Effector CD8-positive, alpha-beta T cell (primary cell): ENCODE data around the gene VAT1.
"Not testable (repeated sequence)": the region's sequence is repeated elsewhere in the genome, so short reads cannot be mapped to it uniquely, and the experiment has no call there.

ENCODE experiments used
- DNase-seq: peaks from one replicate; lab custom pipeline; 2025; lab: John Stamatoyannopoulos, UW

VAT1 gene

DNA sequence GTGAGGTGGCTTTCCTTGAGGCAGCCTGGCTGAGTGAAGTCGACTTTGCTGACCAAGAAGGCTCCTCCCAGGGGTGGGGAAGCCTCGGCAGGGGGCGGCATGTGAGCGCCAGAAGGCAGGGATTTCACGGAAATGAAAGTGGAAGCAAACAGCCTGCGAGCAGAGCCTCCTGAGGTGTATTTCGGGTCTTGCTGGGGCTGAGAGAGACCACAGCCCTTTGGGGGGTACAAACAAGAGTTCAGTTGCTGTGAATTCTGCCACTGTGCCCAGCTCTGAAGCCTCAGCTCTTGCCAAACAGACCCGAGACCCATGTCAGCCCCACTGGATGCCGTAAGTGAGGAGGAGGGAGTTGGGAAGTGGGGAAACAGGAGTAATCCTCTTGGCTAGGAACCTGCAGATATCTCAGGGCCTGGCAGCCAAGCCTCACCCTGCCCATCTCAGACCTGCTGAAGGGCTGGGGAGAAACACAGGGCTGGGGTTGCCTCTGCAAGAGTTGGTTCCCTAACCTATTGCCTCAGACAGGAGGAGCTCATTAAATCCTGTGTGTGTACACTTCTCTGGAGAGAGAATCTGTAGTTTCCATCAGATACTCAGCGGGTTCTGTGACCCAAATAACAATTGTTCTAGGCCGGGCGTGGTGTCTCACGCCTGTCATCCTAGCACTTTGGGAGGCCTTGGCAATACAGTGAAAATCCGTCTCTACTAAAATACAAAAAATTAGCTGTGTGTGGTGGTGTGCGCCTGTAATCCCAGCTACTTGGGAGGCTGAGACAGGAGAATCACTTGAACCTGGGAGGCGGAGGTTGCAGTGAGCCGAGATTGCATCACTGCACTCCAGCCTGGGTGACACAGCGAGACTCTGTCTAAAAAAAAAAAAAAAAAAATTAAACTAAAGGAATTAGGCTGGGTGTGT, 15.3 kb downstream of the VAT1 start, which contains the start of gene IFI35:
IFI35 (plus strand) TSS at position 146 of the 913 bp plus-strand sequence; CDS start at position 310, 164 bp downstream.
- peak; percentile 71 for DNase-seq

DNA sequence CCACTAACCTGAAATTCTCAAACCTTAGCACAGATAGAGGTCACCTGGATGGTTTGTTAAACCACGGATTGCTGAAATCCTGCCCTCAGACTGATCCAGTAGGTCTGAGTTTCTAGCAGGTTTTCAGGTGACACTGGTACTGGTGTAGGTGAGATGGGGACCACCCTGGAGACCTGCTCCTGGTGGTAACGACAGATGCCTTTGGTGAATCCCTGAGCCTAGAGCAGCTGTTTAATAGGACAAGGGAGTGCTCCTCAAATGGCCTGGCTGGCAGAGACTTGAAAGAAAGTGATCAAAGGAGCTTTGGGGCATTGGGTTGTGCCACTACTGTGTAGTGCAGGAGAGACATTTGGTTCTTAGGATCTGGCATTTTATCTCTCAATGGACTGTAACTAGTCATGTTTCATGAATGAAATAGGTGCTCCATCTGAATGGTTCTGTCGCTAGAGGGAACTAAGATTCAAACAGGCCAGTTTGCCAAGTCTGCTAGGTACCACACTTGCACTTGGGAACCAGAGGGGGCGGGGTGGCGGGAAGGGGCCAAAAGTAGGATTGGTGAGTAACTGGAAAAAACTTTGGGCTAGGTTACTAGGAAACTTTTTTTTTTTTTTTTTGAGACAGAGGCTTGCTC, 18.5 kb downstream of the VAT1 start:
- no peak for DNase-seq

DNA sequence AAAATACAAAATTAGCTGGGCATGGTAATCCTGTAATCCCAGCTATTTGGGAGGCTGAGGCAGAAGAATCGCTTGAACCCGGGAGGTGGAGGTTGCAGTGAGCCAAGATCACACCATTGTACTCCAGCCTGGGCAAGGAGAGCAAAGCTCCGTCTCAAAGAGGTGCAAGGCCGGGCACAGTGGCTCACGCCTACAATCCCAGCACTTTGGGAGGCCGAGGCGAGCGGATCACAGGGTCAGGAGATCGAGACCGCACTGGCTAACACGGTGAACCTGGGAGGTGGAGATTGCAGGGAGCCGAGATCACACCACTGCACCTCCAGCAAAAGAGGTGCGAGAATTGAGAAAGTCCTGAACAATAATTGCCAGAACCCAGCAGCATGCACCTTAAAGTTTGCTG, 21.3 kb downstream of the VAT1 start:
- DNase-seq: not testable (repeated sequence)

DNA sequence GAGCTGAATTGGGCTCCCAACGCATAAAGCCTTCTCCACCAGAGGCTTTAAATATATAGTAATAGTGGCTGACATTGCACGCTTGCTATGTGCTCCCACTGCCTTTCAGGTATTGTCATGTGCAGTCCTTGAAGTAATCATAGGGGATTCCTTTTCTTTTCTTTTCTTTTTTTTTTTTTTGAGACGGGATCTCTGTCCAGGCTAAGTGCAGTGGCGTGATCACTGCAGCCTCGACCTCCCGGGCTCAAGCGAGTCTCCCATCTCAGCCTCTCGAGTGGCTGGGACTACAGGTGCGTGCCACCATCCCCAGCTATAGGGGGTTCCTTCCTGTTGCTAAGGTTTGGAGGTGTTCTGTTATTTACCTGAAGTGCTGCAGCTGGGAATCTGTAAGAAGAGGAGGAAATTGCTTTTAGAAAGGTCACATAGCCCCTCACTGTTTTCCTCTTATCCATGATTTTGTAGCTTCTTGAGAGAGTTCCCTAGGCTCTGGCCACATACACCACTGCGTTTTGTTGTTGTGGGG, 23.1 kb downstream of the VAT1 start:
- DNase-seq: no peak

DNA sequence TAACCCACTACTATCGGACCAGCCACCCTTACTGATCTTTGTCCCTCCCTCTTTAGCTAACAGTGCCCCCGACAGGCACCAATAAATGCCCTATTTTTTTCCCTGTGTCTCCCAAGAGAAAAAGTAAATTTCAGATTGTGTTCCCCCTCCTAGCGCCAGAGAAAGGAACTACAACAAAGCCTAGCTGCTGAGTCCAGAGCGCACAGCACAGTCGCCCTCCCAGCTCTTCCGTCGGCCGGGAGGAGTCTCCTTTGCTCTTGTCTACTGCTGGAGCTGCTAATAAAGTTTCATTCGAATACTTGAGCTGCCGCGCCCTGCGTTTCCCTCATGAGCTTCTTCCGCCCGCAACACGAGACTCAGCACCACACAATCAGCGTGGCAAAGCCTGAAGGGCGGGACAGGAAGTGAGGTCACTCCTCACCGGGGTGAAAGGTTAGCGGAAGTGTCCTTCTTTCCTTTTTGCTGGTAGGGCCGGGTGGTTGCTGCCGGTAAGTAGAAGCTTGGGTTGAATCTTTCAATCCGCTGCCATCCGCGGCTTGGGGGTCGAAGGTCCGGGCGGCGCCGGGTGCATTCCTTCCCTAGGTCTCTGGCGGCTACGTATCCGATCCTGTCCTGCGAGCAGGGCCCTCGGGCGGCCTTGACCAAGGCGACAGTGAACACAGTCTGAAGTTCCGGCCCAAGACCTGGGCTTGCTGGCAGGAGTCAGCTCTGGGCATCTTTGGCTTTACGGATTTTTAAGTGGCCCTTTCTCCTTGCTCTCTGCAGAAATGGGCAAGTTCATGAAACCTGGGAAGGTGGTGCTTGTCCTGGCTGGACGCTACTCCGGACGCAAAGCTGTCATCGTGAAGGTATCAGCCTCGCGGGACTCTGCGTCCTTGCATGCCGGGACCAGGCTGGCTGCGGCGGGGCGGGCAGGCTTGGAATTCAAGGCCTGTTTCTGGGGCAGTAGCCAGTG, 23.9 kb downstream of the VAT1 start, which contains the start of gene RPL27:
RPL27 (plus strand) TSS at position 436 of the 955 bp plus-strand sequence; CDS start at position 768, 332 bp downstream.
- DNase-seq: peak; percentile 95

DNA sequence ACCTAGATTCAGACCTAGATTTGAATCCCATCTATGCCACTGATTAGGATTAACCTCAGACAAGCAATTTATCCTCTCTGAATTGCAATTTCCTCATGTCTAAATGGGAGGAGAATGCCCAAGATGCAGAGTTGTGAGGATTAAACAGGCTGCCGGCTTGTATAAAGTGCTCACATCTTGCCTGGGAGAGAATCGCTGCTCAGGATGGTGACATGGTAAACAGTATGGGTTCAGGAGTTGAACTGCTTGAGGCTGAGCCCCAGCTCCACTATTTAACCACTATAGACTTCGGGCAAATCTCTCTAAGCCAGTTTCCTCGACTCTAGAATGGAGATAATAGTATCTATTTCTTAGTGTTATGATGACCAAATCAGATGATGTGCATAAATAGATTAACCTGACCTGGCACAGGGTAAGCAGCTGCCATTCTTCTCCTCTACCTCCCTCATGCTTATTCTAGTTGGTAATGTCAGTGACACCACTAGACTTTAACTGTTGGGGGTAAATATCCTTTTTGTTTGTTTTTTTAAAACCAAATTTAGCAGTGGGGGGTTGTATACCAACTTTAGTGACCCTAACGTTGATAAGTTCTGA, 24.7 kb downstream of the VAT1 start:
- no peak for DNase-seq

DNA sequence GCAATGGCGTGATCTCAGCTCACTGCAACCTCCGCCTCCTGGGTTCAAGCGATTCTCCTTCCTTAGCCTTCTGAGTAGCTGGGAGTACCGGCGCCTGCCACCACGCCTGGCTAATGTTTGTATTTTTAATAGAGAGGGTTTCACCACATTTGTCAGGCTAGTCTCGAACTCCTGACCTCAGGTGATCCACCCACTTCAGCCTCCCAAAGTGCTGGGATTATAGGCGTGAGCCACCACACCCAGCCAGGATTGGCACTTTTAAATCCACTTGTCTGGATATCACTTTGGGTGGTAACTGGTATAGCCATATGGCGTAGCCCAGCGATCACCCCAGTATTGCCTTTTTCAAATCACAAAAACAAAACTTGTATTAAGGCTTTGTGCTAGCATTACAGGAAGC, 28.3 kb downstream of the VAT1 start:
- not testable (repeated sequence) for DNase-seq

DNA sequence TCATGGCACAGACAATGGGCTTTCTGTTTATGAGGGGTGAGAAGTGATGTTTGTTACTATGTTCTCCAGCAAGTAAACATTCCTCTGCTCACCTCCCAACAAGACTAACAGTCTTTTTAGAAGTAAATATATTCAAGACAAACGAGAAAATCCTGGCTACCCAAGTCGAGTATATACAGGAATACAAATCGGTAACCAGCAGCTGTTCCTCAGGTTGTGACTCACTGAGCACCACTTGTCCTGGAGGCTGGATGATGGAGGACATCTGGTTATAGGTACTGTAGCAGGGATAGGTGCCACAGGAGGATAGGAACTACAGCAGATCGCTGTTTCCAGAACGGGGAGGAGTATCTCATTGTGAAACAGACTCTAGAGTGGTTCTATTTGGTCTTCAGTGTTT, 29.3 kb downstream of the VAT1 start:
- no peak for DNase-seq

DNA sequence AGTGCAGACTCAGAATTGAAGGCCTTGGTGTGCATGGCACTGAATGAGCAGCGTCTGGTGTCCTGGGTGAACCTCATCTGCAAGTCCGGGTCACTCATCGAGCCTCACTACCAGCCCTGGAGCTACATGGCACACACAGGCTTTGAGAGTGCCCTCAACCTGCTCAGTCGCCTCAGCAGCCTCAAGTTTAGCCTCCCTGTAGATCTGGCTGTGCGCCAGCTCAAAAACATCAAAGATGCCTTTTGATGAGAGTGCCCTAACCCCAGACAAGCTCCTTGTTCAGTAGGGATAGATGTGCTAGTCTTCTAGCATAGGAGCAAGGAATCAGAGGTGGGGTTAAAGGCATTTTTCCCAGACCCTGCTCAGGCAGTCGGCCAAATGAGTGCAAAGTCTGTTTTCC, 30.7 kb downstream of the VAT1 start:
- no peak for DNase-seq

DNA sequence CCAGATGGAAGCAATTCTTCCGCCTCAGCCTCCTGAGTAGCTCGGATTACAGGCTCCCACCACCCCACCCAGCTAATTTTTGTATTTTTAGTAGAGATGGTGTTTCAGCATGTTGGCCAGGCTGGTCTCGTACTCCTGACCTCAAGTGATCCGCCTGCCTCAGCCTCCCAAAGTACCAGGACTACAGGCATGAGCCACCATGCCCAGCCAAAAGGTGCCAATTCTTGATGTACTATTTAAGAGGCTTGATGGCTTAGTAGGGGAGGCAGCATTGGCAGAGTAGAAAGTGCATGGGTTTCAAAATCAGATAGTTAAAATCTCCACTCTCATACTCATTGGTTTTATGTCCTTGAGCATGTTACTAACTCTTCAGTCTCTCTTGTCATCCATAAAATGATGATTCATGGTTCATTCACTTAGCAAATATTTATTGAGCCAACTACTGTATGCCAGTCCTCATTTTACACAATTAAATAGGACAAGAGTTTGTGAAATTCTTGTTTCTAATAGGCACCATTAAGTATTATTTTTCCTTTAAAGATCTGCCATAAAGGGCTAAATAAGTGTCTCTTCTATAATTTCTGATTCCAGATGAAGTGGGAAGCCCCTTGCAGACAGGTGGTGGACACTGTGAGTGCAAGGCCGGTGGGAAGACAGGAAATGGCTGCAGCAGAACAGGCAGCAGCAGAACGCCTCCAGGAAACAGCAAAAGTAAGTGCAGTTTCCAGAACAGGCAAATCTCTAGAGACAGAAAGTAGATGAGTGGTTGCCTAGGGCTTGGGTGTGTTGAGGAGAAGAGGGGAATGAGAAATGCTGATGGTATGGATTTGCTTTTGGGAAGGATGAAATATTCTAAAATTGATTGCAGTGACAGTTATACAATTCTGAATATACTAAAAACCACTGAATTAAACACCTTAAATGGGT, 32.2 kb downstream of the VAT1 start:
- no peak for DNase-seq

DNA sequence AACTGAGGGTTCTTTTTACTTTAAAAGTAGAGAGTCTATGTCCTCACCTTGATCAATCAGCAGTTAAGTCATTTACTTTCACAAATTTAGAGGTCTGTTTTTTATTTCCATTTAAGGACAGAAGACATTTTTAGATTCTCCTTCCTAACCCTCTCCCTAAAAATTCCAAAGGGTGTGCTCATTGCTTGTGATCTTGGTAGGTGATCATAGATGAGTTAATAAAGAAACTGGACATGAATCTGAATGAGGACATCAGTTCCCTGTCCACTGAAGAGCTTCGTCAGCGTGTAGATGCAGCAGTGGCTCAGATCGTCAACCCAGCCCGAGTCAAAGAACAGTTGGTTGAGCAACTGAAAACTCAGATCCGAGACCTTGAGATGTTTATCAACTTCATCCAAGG, 33.0 kb downstream of the VAT1 start:
- no peak for DNase-seq

DNA sequence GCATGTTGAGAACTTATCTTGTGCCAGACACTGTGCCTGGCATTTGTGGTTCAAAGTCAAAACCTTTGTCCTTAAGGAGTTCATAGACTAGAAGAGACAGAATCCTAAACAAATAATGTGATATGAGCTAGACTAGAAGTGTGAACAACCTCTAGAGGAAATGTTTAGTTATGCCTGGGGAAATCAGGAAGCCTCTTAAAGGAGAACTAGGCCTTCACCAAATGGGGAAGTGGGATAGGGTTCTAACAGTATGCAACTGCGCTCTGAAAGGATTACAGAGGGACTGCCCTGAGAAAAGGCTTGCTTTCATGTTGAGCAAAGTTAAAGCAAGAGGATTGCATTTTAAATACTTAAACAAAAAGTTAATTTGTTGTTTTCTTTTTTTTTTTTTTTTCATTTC, 37.0 kb downstream of the VAT1 start:
- DNase-seq: no peak

DNA sequence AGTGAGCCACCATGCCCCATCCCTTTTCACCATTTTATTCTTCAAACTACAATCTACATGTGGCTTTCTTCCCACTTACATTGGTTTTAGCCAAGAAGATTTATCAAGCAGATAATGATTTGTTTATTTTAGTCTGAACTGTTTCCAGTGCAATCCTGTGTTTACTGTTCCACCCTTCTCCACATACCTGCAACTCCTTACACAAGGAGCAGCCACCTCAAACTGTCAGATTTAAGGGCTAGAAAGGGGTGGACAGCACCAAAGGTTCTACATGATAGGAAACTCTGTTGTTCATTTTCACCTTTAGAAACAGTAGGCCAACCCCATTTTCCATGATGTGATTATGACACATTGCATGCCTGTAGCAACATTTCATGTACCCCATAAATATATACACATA, 39.9 kb downstream of the VAT1 start:
- no peak for DNase-seq

DNA sequence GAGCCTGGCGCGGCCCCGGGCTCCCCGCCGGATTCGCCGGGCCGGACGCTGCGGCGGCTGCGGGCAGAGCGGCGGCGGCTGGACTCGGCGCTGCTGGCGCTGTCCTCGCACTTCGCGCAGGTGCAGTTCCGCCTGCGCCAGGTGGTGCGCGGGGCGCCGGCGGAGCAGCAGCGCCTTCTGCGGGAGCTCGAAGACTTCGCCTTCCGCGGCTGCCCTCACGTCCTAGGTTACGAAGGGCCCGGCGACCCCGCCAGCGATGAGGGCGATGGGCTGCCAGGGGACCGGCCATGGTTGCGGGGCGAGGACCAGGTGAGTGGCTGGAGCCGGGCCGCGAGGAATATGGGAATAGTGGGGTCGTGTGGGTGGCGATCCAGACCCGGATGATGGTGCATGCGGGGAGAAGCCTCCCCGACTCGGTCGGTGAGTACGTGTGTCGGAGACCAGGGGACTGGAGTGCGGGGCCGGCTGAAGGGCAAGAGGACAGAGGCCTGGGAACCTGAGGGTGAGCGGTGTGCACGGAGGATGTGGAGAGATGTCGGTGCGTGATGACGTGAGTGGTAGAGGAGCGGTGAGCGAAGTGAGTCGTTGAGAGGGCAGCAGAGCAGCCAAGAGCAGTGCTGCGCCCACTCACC, 41.3 kb downstream of the VAT1 start:
- peak; percentile 31 for DNase-seq

DNA sequence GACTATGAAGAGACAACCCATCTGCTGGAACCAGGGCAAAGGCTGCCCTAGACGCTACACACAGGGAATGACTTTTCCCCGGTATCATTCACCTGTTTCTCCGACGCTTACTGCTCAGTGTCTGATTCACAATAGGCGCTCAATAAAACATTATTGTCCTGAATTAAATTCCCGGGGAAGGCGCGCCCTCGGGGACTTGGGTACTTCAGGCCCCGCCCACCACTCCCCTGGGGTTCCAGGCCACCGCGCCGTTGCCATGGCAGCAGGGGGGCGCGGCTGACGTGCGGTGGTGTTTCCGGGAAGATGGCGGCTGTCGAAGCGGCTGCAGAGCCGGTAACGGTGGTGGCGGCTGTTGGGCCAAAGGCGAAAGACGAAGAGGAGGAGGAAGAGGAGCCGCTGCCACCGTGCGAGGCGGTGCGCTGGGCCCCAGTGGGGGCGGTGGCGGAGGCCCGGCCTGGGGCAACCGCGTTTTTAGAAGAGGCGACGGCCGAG, 41.9 kb downstream of the VAT1 start, which contains the start of gene RUNDC1:
RUNDC1 (plus strand) TSS at position 292 of the 492 bp plus-strand sequence; CDS start at position 304, 12 bp downstream.
- peak; percentile 87 for DNase-seq

DNA sequence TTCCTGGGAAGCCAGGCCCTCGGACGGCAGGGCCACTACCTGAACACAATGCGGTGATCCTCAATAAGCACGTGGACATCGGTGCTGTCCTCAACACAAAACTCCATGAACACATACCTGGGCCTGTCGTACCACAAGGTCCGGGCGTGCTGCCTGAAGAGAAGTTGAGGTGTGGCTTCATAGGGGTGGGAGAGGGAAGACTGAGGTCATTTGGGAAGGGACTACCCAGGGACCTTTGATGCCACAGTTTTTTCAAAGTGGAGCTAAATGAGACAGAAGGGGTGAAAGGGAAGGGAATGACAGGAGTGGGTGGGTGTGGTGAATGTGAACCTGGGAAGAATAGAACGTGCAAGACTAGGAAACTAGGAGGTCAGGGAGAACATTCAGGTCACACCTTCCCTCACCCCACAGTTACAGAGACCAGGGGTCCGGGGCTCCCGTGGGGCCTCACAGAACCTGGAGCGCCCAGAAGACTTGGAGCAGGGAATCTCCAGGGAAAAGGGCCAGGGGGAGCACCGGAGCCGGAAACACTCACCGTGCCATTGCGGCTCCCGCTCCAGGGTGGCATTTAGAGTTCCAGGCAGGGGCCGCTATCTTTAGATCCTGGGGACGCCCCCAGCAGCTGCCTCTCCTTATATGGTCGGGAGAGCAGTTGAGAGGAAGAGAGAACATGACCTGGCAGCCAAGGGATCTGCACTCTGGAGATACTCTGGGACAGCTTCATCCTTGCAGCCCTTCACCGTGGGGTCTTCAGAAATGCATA, 42.5 kb downstream of the VAT1 start, which contains the start of gene PTGES3L:
PTGES3L (minus strand) TSS at position 570 of the 763 bp plus-strand sequence; CDS start at position 543, 27 bp downstream.
- peak; percentile 26 for DNase-seq

DNA sequence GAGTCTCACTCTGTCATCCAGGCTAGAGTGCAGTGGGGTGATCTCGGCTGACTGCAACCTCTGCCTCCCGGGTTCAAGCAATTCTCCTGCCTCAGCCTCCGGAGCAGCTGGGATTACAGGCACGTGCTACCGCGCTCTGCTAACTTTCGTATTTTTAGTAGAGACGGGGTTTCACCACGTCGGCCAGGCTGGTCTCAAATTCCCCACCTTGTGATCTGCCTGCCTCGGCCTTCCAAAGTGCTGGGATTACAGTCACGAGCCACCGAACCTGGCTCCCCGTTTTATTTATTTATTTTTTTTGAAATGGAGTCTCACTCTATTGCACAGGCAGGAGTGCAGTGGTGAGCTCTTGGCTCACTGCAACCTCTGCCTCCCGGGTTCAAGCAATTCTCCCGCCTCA, 46.5 kb downstream of the VAT1 start:
- DNase-seq: not testable (repeated sequence)

DNA sequence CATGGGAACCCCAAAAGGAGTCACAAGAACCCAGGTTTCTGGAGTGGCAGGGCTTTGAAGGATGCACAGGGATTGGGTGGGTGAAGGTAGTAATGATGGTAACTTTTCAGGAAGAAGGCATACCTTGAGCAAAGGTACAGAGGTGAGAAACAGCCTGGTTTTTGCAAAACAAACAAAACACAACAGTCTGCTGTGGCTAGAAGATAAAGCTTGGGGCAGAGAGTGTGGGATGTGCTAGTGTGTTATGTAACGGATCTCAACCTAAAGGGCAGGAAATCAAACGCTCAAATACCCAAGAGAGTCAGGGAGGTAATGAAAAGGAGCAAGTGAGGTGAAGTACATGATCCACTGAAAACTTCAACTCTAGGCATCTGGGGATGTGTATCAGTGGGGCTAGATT, 46.9 kb downstream of the VAT1 start:
- DNase-seq: no peak
